ENCODE data around the gene SMIM14. TPM values are rescaled to one million over a fixed set of nuclear protein-coding genes. Genes with fewer than 3 reads are reported as not detected.

The SMIM14 gene
- total and polyA plus RNA-seq, 2 of the 8 experiments (the other 6 are each of a cell fraction or from before 2014, with no cell fraction given), result 29.1 to 31.0 TPM

DNA sequence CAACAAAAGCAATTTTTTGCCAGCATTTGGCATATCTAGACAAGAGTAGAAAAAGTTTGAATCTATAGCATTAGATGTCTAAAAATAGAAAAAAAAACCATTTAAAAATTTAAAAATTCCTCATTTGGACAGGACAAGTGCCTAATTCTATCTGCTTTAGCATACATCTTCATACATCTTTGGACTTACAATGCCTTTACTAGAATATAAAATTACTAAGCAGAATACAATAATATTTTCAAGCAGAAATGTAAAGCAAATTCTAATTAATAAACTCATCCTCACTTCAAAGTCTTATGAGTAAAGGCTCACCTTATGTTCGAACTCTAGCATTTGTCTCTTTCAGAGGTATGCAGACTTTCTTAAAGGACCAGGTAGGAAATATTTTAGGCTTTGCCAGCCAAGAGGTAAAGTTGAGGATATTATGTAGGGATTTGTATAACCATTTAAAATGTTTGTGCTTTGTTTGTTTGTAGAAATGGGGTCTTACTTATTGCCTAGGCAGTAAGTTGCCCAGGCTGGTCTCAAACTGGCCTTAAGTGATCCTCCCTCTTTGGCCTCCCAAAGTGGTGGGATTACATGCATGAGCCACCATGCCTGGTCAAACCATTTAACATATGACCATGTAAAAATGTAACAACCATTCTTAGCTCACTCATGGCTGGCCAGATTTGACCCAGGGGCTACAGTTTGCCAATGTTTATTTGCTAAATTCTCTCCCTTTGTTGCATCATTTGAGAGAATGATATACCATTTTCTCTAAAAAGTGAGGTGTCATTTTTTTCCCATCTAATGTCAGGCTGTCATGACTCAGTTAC, 140.5 kb downstream of the SMIM14 start:
- POLR2A ChIA-PET (ENCODE audit: partially characterized antibody), result interaction anchor here (1.1 to 1.3 kb wide), 2 partner anchors 29 to 133 kb away, joined by 3 read pairs; partner anchors contain the start of gene UGDH
- CTCF ChIA-PET (ENCODE audit: partially characterized antibody), result interaction anchor here (1.4 to 1.5 kb wide), 2 partner anchors 10 to 29 kb away, joined by 6 to 7 read pairs; no protein-coding TSS in a partner anchor
- no peak overlapping the region for H2AFZ ChIP-seq (ENCODE audit: low read length)
- no peak overlapping the region for H4K91ac ChIP-seq (replicated peaks; ENCODE audit: insufficient read length, low read length)
- no peaks in the 10 kb centered on the region for H3K79me2 ChIP-seq (ENCODE audit: control insufficient read depth in 1 of 2, insufficient read depth in 2 of 2, low read length in 2 of 2)
- no peak overlapping the region for H3K27ac ChIP-seq (ENCODE audit: low read depth, low read length)
- no peak overlapping the region for H3K4ac ChIP-seq (replicated peaks; ENCODE audit: insufficient read length, low read depth, low read length)
- H3K23ac ChIP-seq (ENCODE audit: insufficient read length), result no peak overlapping the region
- no peak overlapping the region for H2BK20ac ChIP-seq (ENCODE audit: low read length)
- peaks cover 7 to 39% (median 17%) of the 10 kb centered on the region in 4 experiments for H3K36me3 ChIP-seq (ENCODE audit: control insufficient read depth in 2 of 4, insufficient read depth in 4 of 4, low read length in 3 of 4)
- no peak overlapping the region for H2BK5ac ChIP-seq (ENCODE audit: low read depth, low read length)
- no peak overlapping the region for H3K4me2 ChIP-seq (ENCODE audit: insufficient read depth in 1 of 2, low read depth in 2 of 2, low read length in 2 of 2)
- H2BK12ac ChIP-seq (ENCODE audit: low read depth, low read length), result no peak overlapping the region
- H4K8ac ChIP-seq (ENCODE audit: extremely low read depth, insufficient read depth, low read length), result no peak overlapping the region
- H3K9ac ChIP-seq (replicated peaks in 1 of 4; ENCODE audit: extremely low read depth in 1 of 4, low read depth in 3 of 4, low read length in 3 of 4), result no peak overlapping the region
- no peaks in the 10 kb centered on the region for H3K23me2 ChIP-seq (ENCODE audit: low read depth, low read length)
- H3K4me1 ChIP-seq (replicated peaks in 1 of 4; ENCODE audit: control insufficient read depth in 3 of 4, insufficient read depth in 4 of 4, low read length in 3 of 4), result no peaks in the 10 kb centered on the region
- H4K20me1 ChIP-seq (replicated peaks in 1 of 2; ENCODE audit: control insufficient read depth in 1 of 2, insufficient read depth in 2 of 2, low read length in 2 of 2), result no peaks in the 10 kb centered on the region
- H3K27me3 ChIP-seq (replicated peaks in 1 of 4; ENCODE audit: control insufficient read depth in 3 of 4, extremely low read depth in 1 of 4, insufficient read depth in 3 of 4, low read length in 3 of 4), result no peaks in the 10 kb centered on the region
- H2AK5ac ChIP-seq (ENCODE audit: low read depth, low read length), result no peak overlapping the region
- H3K4me3 ChIP-seq (ENCODE audit: extremely low read depth in 1 of 4, insufficient read depth in 2 of 4, low read depth in 3 of 4, low read length in 4 of 4), result no peak overlapping the region
- no peaks in the 10 kb centered on the region for H3K9me3 ChIP-seq (ENCODE audit: insufficient read depth in 2 of 2, low read depth in 1 of 2, low read length in 1 of 2)
- 95% methylated on average over 1 of the region's 1 CpG; no CpG with 5 or more reads in 1 of the 2 experiments for WGBS, 2 experiments (ENCODE audit: extremely low coverage in 1 of 2, insufficient coverage in 1 of 2, insufficient read length in 1 of 2, insufficient replicate concordance in 2 of 2, low coverage in 1 of 2, low lambda C conversion rate in 2 of 2, missing lambda C conversion rate in 1 of 2)
- no peak overlapping the region for H4K5ac ChIP-seq (ENCODE audit: insufficient read length, low read depth, low read length)
- no peak for TF ChIP-seq ATF3 (IDR thresholded peaks at IDR 0.05; ENCODE audit: insufficient read depth, low read depth, low read length)
- no peak for TF ChIP-seq RXRA (IDR thresholded peaks at IDR 0.05; ENCODE audit: insufficient read depth, low read depth, low read length)
- no peak for TF ChIP-seq SIRT6 (IDR thresholded peaks at IDR 0.05; ENCODE audit: low read length)
- TF ChIP-seq EZH2 (IDR thresholded peaks at IDR 0.05; ENCODE audit: low read depth, low read length, severe bottlenecking), result no peak
- no peak for TF ChIP-seq TEAD4 (IDR thresholded peaks at IDR 0.05; ENCODE audit: low read depth, low read length)
- TF ChIP-seq, protein P1, sequence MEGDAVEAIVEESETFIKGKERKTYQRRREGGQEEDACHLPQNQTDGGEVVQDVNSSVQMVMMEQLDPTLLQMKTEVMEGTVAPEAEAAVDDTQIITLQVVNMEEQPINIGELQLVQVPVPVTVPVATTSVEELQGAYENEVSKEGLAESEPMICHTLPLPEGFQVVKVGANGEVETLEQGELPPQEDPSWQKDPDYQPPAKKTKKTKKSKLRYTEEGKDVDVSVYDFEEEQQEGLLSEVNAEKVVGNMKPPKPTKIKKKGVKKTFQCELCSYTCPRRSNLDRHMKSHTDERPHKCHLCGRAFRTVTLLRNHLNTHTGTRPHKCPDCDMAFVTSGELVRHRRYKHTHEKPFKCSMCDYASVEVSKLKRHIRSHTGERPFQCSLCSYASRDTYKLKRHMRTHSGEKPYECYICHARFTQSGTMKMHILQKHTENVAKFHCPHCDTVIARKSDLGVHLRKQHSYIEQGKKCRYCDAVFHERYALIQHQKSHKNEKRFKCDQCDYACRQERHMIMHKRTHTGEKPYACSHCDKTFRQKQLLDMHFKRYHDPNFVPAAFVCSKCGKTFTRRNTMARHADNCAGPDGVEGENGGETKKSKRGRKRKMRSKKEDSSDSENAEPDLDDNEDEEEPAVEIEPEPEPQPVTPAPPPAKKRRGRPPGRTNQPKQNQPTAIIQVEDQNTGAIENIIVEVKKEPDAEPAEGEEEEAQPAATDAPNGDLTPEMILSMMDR (IDR thresholded peaks at IDR 0.05; ENCODE audit: control extremely low read depth in 1 of 3, insufficient read depth in 1 of 3, low read depth in 1 of 3, low read length in 3 of 3), result no peak
- TF ChIP-seq RFX5 (IDR thresholded peaks at IDR 0.05; ENCODE audit: borderline replicate concordance, low read depth, low read length), result no peak
- no peak for FAIRE-seq
- H3K14ac ChIP-seq (ENCODE audit: insufficient read length), result no peak overlapping the region
- no peak overlapping the region for H3K56ac ChIP-seq (replicated peaks; ENCODE audit: insufficient read length, low read depth, low read length)
- H3K18ac ChIP-seq (ENCODE audit: extremely low read depth, low read length), result no peak overlapping the region
- H3K79me1 ChIP-seq (ENCODE audit: low read depth, low read length), result no peaks in the 10 kb centered on the region
- no peak overlapping the region for H2BK15ac ChIP-seq (ENCODE audit: low read length)
- DNase-seq (ENCODE audit: low read depth in 1 of 2, low spot score in 2 of 2), result peak in 1 of 2 experiments; percentile 32
- H2BK120ac ChIP-seq (replicated peaks; ENCODE audit: low read depth, low read length), result no peak overlapping the region
